NCI-H2171 (cell line): ENCODE results near the gene ADAM11.

Experiments
- DNase-seq: peaks from one replicate; lab custom pipeline; 2025; lab: John Stamatoyannopoulos, UW

Gene ADAM11

GRCh38 chr17:44757045-44757917 is 1.5 kb upstream of the ADAM11 start:
- DNase-seq = no peak

- DNase-seq = no peak
Observed at GRCh38 chr17:44757918-44758413, 822 bp upstream of the ADAM11 start.

GRCh38 chr17:44759086-44759915 is 513 bp downstream of the ADAM11 start:
- DNase-seq = no peak

- no peak for DNase-seq
Observed at GRCh38 chr17:44759916-44760243, 1.1 kb downstream of the ADAM11 start.

- DNase-seq = peak; percentile 61
Observed at GRCh38 chr17:44760474-44761308, 1.9 kb downstream of the ADAM11 start.

- no peak for DNase-seq
Observed at GRCh38 chr17:44761932-44762810, 3.4 kb downstream of the ADAM11 start.

- DNase-seq = no peak
Observed at GRCh38 chr17:44763170-44763569, 4.4 kb downstream of the ADAM11 start.

- DNase-seq = no peak
Observed at GRCh38 chr17:44765965-44766364, 7.2 kb downstream of the ADAM11 start.

GRCh38 chr17:44766409-44767038 is 7.7 kb downstream of the ADAM11 start:
- no peak for DNase-seq

GRCh38 chr17:44767493-44767892 is 8.7 kb downstream of the ADAM11 start:
- no peak for DNase-seq

GRCh38 chr17:44768505-44769142 is 9.8 kb downstream of the ADAM11 start:
- no peak for DNase-seq

GRCh38 chr17:44769230-44769629 is 10.4 kb downstream of the ADAM11 start:
- DNase-seq = no peak

GRCh38 chr17:44769647-44770084 is 10.9 kb downstream of the ADAM11 start:
- no peak for DNase-seq

GRCh38 chr17:44770166-44770925 is 11.6 kb downstream of the ADAM11 start:
- DNase-seq = no peak

- no peak for DNase-seq
Observed at GRCh38 chr17:44772308-44773045, 13.7 kb downstream of the ADAM11 start.

- no peak for DNase-seq
Observed at GRCh38 chr17:44773140-44773539, 14.4 kb downstream of the ADAM11 start.

- peak; percentile 83 for DNase-seq
Observed at GRCh38 chr17:44774271-44775135, 15.7 kb downstream of the ADAM11 start.
